ENCODE measurements around the gene SFXN2.

SFXN2 gene

GRCh38 chr10:102775935-102776669, 61.7 kb downstream of the SFXN2 start:
- Histone ChIP-seq H3K9ac (peak overlapping the region; percentile 25), H3K9me3 (ENCODE audit: control insufficient read depth, low read length) (no peaks in the 10 kb centered on the region), H3K4me1 (peaks cover 82% of the 10 kb centered on the region)

GRCh38 chr10:102776779-102777456, 62.5 kb downstream of the SFXN2 start:
- Histone ChIP-seq H3K4me3 (ENCODE audit: low read depth, low read length) (peak overlapping the region; percentile 50), H3K9me3 (ENCODE audit: control insufficient read depth, low read length) (no peaks in the 10 kb centered on the region), H3K27me3 (ENCODE audit: control insufficient read depth, insufficient read depth, low read length) (no peaks in the 10 kb centered on the region), H3K4me2 (ENCODE audit: low read length) (peak overlapping the region; percentile 70), H3K79me2 (peaks cover 29% of the 10 kb centered on the region), H3K36me3 (ENCODE audit: control insufficient read depth, insufficient read depth, low read length) (no peaks in the 10 kb centered on the region), H3K4me1 (peaks cover 90% of the 10 kb centered on the region), H3K27ac (peak overlapping the region; percentile 99), H3K9ac (peak overlapping the region; percentile 25), H2AFZ (no peak overlapping the region)
- no peak for TF ChIP-seq CTCF (IDR thresholded peaks at IDR 0.05)

More at GRCh38 chr10:102775935-102776669, 61.7 kb downstream of the SFXN2 start:
- TF ChIP-seq CTCF (IDR thresholded peaks at IDR 0.05) = no peak
- peak overlapping the region; percentile 50 for H3K4me3 ChIP-seq (ENCODE audit: low read depth, low read length)
- H3K27ac ChIP-seq = peak overlapping the region; percentile 99
- no peaks in the 10 kb centered on the region for H3K36me3 ChIP-seq (ENCODE audit: control insufficient read depth, insufficient read depth, low read length)
- H3K79me2 ChIP-seq = peaks cover 32% of the 10 kb centered on the region
- no peaks in the 10 kb centered on the region for H3K27me3 ChIP-seq (ENCODE audit: control insufficient read depth, insufficient read depth, low read length)
- peak overlapping the region; percentile 70 for H3K4me2 ChIP-seq (ENCODE audit: low read length)
- H2AFZ ChIP-seq = peak overlapping the region; percentile 1

- Histone ChIP-seq H3K9me3 (ENCODE audit: control insufficient read depth, low read length) (no peaks in the 10 kb centered on the region), H3K4me1 (peaks cover 89% of the 10 kb centered on the region), H3K27ac (peak overlapping the region; percentile 99), H3K36me3 (ENCODE audit: control insufficient read depth, insufficient read depth, low read length) (no peaks in the 10 kb centered on the region), H2AFZ (no peak overlapping the region), H3K4me2 (ENCODE audit: low read length) (peak overlapping the region; percentile 70), H3K27me3 (ENCODE audit: control insufficient read depth, insufficient read depth, low read length) (no peaks in the 10 kb centered on the region), H3K79me2 (peaks cover 31% of the 10 kb centered on the region), H3K9ac (no peak overlapping the region), H3K4me3 (ENCODE audit: low read depth, low read length) (peak overlapping the region; percentile 50)
- TF ChIP-seq CTCF (IDR thresholded peaks at IDR 0.05) = no peak
These were observed 63.4 kb downstream of the SFXN2 start for GRCh38 chr10:102777711-102778453.

GRCh38 chr10:102778781-102779180, 64.3 kb downstream of the SFXN2 start:
- no peak overlapping the region for H3K9ac ChIP-seq
- no peaks in the 10 kb centered on the region for H3K36me3 ChIP-seq (ENCODE audit: control insufficient read depth, insufficient read depth, low read length)
- no peak overlapping the region for H3K4me2 ChIP-seq (ENCODE audit: low read length)
- no peaks in the 10 kb centered on the region for H3K9me3 ChIP-seq (ENCODE audit: control insufficient read depth, low read length)
- H3K27ac ChIP-seq = peak overlapping the region; percentile 99
- TF ChIP-seq CTCF (IDR thresholded peaks at IDR 0.05) = no peak
- no peak overlapping the region for H2AFZ ChIP-seq
- no peaks in the 10 kb centered on the region for H3K27me3 ChIP-seq (ENCODE audit: control insufficient read depth, insufficient read depth, low read length)
- peaks cover 89% of the 10 kb centered on the region for H3K4me1 ChIP-seq
- no peak overlapping the region for H3K4me3 ChIP-seq (ENCODE audit: low read depth, low read length)
- peaks cover 37% of the 10 kb centered on the region for H3K79me2 ChIP-seq
